Tongue (tissue), 2 donors: Measurements from ENCODE around the gene GNAT1. TPM values are rescaled to one million over a fixed set of nuclear protein-coding genes. Genes with fewer than 3 reads are reported as not detected.

Experiments
- DNase-seq: peaks from one replicate; pipeline ENCODE4 v3.0.0-alpha.2; 2015
- total RNA-seq: library from RNA; depleted of rRNA; stranded (reverse); fragments of >200 nt; gene quantifications from one replicate; pipeline ENCODE4 v1.2.3, GENCODE V29; 2014

Gene GNAT1
- total RNA-seq, 1 donor from 2014 or later = not detected

GRCh38 chr3:50181985-50182384 lies 9.4 kb upstream of the GNAT1 start:
- no peak for DNase-seq

GRCh38 chr3:50182533-50183099 lies 8.8 kb upstream of the GNAT1 start:
- no peak for DNase-seq

GRCh38 chr3:50183755-50184154 lies 7.7 kb upstream of the GNAT1 start:
- DNase-seq = no peak

GRCh38 chr3:50184242-50184978 lies 7.0 kb upstream of the GNAT1 start:
- no peak for DNase-seq

- DNase-seq = no peak
Measured at GRCh38 chr3:50185230-50185629, 6.2 kb upstream of the GNAT1 start.

GRCh38 chr3:50186096-50186495 lies 5.3 kb upstream of the GNAT1 start:
- no peak for DNase-seq

GRCh38 chr3:50187750-50188149 lies 3.7 kb upstream of the GNAT1 start:
- no peak for DNase-seq

- peak; percentile 94 for DNase-seq
Measured at GRCh38 chr3:50189274-50189673, 2.1 kb upstream of the GNAT1 start.

GRCh38 chr3:50189989-50190388 lies 1.4 kb upstream of the GNAT1 start:
- no peak for DNase-seq

GRCh38 chr3:50192124-50192523 lies 714 bp downstream of the GNAT1 start:
- DNase-seq = no peak

GRCh38 chr3:50192689-50193141 lies 1.3 kb downstream of the GNAT1 start:
- DNase-seq = peak; percentile 87

- DNase-seq = no peak
Measured at GRCh38 chr3:50193286-50193685, 1.9 kb downstream of the GNAT1 start.

- no peak for DNase-seq
Measured at GRCh38 chr3:50193746-50194127, 2.3 kb downstream of the GNAT1 start.

- DNase-seq = peak; percentile 74
Measured at GRCh38 chr3:50194128-50194902, 2.9 kb downstream of the GNAT1 start.

GRCh38 chr3:50194903-50195500 lies 3.6 kb downstream of the GNAT1 start:
- no peak for DNase-seq

GRCh38 chr3:50195501-50196252 lies 4.3 kb downstream of the GNAT1 start:
- no peak for DNase-seq

- DNase-seq = no peak
Measured at GRCh38 chr3:50196253-50196801, 4.9 kb downstream of the GNAT1 start.

- no peak for DNase-seq
Measured at GRCh38 chr3:50201573-50202315, 10.3 kb downstream of the GNAT1 start.

GRCh38 chr3:50202353-50203112 lies 11.1 kb downstream of the GNAT1 start:
- DNase-seq = no peak

GRCh38 chr3:50203113-50203808 lies 11.9 kb downstream of the GNAT1 start:
- no peak for DNase-seq
